ENCODE measurements around the gene TCF4.

Gene TCF4

DNA sequence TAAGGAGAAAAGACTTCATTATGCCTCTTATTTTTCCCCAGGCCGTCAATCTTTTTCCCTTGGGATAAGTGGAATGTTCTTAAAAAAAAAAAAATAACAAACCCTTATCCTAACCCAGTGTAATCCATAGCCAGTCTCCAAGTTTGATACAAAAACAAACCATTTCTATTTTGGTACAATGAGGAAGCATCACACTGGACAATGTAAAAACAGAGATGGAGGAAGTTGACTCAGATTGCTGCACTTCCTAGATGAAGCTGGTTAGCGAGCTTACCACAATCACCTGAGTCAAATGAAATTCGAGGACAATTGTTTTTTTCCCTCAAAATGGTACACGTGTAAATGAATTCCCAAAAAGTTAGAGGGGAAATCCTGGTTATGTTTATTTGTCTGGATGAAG lies 259.7 kb downstream of the TCF4 start:
- no peak for DNase-seq (ENCODE audit: low read depth in 2 of 2, low spot score in 1 of 2)

DNA sequence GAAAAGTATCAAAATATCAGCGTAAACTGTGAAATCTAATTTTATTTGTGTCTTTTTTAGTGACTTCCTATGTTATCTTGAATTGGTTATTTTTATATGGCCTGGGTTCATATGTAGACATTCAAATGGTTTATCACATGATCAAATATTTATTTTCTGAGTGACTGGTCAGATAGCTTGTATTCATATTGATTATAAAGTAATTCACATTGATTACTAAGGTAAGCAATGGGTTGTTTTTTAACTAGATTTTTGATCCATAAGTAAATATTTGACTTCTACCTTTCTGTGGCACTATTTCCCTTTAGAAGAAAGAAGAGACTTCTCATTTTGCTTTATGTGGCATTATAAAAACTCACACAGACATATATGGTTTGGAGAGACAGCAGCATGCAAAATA lies 260.5 kb downstream of the TCF4 start:
- DNase-seq (ENCODE audit: low read depth in 2 of 2, low spot score in 1 of 2) = no peak

DNA sequence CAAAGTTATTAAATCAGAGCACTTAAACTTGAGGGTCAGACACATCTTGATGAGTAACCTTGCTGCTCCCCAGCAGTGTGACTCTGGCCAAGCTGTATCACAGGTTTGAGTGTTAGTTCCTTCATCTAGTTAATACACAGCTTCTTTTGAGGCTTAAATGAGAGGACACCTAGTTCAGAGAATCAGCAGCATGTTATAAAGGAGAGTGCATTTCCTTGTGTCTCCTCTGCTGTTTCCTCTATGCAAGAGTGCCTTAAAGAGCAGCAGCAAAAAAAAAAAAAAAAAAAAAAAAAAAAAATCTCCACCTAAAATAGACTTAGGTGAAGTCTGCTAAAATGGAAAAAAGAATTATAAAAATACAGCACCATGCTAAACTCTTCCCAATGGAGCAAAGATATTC lies 261.9 kb downstream of the TCF4 start:
- DNase-seq (ENCODE audit: low read depth in 2 of 2, low spot score in 1 of 2) = no peak

DNA sequence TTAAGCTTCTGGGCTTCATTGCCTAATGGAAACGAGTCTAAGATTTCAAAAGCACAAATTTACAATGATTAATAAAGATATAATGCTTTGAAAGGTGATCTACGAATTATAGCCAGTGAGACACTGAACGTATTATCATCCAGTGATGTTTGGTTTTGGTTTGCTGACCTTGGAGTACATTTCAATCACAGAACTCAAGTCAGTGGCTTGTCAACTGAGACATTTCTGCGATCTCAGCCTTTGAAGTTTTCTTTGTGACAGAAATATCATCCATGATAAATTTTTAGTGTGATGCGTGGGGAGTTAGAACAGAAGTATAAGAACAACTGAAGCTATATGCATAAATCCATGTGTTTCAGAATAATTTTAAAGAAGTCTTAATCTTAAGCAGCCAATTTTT lies 263.8 kb downstream of the TCF4 start:
- no peak for DNase-seq (ENCODE audit: low read depth in 2 of 2, low spot score in 1 of 2)

DNA sequence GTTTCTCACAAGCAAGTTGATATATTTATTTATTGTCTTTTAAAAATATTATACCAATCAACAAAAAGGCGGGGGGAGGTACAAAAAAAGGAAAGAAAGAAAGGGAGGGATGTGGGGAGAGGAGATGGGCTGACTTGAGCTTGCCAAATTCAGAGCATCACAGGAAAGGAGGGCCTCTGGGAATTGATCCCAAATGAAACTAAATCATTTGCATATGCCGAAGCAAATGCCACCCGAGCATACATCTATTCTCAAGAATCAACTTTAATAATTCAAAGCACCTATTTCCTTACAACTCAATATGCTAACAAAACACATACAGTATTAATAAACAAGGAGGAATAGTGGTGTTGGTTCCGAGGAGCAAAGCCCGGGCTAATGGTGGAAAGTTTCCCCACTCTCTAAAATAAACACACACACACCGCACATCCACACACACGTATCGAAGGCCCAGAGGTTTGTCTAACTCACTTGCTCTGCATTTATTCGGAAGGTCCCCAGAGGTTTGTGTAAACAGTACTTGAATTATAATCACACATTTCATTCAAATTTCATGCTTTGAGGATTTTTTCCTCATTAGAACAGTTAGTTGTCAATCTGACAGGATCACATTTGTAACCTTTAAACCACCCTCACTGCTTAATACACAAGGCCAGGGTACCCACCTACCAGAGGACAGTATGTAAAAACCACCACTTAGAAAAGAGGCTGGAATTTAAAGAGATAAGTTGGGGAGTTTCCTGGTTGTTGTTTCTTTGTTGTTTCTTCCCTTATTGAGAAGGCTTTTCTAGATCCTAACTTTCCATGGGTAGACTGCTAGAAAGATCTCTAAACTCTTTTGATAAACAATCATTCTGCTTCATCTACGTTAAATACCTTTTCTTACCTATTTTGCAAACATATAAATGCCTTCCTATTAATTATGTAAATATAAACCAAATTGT lies 264.7 kb downstream of the TCF4 start:
- no peak for DNase-seq (ENCODE audit: low read depth in 2 of 2, low spot score in 1 of 2)

DNA sequence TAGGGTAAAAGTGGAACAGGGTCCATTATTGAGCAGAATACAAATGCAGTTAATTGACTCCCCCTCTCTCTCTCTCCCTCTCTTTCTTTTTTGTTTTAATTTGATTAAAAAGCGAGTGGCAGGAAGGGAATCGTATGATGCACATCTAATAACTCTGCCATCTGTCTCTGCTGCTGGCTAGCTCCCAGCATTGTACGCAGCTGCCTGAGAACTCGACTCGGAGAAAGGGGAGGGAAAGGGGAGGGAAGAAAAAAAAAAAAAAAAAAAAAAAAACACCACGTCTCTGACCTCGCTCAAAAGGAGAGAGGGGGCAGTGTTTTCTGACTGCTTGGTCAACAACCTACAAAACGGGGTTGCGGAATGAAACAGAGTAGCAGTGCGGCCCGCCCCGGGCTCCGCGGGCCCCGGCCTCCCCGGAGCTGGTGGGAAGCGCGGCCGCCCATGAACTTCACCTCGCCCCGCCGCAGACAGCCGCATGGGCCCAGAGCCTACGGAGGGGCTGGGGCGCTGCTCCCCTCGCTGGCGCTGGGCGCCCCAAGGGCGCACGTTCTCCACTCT lies 265.7 kb downstream of the TCF4 start:
- no peak for DNase-seq (ENCODE audit: low read depth in 2 of 2, low spot score in 1 of 2)

DNA sequence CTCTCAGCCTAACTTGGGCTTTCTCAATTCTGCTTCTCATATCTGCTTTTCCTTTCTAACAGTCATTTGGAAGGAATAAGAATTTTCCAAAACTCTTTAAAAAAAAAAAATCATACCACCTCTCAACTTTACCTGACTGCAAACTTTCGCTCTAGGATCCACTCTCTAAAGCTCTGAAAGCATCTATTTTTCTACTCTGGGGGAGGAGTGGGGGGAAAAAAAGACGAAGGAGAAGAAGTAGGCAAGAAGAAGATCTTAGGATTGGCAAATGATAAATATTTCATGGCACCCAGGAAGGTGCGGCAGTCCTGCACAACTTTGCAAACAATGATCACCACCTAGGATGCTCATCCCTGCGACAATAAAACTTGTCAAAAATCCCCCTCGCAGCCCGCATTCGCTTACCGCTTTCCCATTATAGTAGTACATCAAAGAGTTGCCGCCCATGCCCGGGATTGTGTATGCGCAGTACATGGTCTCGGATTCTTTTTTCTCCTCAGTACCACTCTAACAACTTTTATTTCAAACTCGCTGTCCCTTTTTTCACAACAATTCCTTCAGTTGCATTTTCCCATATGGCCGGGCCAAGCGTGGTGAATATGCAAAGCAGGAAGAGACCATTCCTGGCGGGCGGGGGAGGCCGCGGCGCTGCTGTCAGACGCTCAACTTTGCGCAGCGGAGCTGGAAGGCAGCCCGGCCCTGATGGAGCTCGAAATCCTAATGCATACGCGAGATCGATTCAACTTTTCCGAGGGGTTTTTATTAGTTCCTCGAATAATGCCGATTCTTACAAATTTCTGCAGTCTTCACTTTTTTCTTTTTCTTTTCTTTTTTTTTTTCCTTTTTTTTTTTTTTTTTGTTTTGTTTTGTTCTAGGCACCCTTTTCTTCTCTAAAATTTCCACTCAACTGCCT lies 266.5 kb downstream of the TCF4 start:
- DNase-seq (ENCODE audit: low read depth in 2 of 2, low spot score in 1 of 2) = no peak

DNA sequence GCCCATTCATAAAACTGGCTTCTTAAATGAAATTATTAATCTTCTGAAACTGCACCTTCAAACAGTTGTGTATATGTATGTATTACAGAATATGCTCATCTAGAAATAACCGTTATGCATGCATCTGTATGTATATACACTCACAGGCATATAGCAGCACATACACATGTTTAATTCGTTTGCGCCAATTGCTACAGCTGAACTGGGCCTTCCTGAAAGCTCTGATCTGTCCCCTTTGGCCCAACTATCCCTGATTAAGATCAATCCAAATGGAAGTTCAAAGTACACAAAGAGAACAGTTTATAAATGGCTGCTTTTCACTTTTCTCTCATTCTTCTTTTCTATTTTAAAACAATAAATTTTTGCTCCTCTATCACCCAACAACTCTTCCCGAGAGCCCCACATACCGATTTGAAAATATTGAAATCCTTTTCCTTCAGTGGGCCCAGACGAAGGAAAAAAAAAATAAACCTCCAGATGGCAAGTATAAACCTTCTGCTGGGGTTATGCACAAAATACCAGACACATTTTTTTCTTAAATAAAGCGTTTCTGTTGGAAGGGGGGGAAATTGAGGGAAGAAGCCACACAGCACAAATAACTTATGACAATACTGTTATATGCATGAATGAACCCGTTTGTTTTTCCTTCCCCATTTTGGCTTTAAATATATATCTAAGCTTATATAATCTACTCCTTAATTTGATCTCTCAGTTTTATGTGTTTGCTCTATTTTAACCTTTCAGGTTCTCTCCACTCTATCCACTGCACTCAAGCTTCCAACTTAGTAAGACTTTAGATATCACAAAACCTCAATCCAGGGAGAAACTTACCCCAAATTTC lies 267.3 kb downstream of the TCF4 start:
- no peak for DNase-seq (ENCODE audit: low read depth in 2 of 2, low spot score in 1 of 2)

DNA sequence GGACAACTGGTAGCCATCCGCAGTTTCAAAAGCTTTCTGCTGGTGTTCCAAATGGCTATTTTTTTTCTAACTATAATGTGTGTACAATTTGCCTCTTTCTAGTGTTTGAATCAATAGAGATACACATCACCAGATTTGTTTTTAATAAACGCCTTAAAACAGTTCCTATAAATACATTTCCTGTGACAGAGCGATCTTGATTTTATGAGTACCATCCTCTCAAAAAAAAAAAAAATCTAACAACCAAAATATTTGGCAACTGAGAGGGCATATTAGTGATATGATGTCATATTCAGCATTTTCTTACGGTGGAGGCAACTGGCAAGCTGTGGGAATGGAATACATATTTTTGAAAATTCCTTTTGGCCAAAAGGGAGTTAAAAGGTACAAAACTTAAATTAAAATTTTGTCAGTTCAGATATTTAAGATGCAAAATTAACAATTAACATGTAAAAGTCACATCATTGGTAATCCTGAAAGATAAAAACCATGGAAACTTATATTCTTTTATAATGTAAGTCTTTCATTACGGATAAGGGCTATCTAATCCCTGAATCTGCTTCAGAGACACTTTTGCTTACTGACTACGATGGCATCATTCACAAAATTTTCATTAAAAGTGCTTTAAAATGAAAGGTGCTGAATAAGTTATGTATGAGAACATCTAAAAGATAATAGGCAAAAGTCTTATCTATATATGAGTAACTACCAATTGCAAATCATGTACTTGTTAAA lies 268.4 kb downstream of the TCF4 start:
- no peak for DNase-seq (ENCODE audit: low read depth in 2 of 2, low spot score in 1 of 2)

DNA sequence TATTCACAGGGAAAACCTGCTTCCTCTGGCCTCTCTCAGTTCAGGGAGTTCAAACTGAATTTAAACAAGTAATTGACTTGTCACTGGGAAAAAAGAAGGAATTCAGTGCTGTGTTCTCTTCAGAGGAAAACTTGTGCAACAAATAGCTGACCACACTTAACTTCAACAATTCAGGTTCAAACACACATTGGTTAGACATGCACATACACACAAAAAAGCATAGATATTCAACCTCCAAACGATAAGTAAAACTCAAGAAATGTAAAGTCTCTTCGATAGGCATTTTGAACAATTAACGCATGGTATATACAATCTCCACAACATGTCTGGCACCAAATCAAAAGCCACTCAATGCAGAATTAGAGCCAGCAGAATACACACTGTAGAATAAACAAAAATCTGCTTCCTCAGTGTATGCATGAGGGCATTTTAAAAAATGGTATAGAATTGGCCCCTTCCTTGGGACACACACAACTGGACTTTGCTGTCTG lies 269.0 kb downstream of the TCF4 start:
- DNase-seq (ENCODE audit: low read depth in 2 of 2, low spot score in 1 of 2) = no peak

DNA sequence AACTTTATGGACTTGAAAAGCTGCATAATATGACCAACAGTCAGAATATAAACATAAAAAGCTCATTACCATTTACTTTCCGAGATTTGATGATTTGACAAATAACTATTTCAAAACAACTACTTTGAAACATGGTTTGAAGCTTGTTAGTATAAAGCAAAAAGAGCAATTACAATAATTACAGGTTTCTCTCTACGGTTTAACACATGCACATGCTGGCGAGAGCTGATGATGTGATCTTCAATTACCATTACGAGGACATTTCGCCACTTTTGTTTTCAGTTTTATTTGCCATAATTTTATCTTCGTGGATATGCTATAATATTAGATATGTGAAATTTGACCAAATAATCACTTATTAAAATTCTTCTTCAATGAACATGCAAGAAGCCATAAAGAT lies 270.1 kb downstream of the TCF4 start:
- no peak for DNase-seq (ENCODE audit: low read depth in 2 of 2, low spot score in 1 of 2)

DNA sequence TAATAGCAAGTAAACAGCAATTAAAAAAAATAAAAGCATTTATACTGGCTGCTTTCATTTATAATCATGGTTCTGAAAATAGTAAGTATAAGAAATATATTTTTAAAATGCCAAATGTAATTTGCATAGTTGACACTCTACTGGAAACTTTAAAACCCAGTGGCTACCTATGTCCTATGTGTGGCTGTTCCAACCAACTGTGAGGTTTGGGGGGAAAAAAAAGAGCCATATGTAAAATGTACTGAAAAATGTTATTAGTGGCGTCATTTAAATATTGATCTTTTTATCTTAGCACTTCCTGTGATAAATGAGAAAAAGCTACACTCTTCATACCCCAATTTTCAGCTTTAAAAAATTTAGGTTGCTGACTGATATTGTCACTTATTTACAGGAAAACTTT lies 270.7 kb downstream of the TCF4 start:
- no peak for DNase-seq (ENCODE audit: low read depth in 2 of 2, low spot score in 1 of 2)

DNA sequence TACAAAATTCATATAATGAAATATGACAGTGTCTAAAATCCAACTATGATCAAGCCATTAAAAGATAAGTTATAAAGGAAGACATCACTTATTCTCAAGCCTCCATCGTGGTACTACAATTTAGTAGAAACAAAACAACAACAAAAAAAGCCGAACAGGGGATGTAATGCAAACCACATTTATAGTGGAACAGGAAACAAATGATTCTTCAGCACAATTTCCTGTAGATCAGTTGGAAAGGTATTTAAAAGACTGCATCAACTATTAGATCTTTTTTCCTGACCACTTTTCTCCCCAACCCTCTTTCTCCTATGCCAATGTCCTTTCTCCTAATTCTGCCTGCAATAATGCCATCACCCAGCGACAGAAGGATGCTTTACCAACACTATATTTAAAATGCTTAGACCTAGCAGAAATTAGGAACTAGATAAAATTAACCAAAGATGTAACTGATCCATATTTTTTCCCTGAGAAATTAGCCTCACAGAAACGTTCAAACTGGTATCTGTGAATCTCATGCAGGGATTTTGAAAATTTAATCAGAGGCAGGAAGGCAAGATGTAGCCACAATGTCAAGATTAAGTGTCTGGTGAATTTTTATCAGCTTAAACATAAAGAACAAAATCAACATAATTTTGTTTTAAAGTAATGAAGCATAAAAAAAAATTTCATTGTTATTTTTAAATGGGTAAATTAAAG lies 271.4 kb downstream of the TCF4 start:
- DNase-seq (ENCODE audit: low read depth in 2 of 2, low spot score in 1 of 2) = no peak

DNA sequence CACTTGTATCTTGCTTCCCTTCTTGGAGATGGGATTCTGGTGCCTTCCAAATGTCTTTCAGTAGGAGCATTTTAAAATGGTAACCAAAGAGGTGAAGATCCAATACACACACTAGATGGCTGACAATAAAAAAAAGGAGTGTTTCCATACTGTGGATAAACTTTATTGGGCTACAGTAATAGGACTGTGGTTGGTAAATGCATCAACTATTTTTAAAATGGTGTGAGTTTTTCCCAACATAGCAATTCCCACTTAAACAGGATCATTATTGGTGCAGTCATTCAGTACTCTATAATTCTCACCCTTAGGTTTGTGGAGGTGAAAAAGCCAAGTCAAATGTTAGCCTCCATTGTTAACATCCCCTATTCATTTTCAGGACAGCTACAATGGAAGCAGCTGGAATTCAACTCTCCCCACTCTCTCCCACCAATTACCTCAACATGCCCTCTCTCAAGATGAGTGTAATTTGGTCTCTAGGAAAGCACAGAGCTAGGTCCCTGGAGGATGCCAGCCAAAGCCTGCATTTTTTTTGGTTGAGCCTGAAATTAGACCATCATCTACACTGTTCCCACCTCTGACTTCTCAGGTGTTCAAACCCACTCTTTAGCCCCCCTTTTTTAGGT lies 273.3 kb downstream of the TCF4 start:
- DNase-seq (ENCODE audit: low read depth in 2 of 2, low spot score in 1 of 2) = no peak

DNA sequence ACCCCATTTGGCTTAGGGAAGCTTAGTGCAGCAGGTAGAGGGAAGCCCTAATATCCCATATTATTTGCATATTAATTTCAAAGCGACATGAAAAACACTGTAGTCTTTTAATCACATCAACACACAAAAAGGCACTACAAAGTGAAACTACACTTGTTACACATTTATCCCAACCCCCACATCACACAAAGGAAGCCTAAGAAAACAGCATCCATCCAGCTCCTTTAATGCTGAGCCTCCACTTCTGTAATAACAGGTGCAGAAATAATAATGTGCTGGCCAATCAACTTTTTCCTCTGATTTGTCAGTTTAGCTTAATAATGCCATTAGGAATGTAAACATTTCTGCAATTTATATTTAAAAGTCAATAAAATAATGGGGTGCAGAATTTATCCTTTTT lies 274.0 kb downstream of the TCF4 start:
- DNase-seq (ENCODE audit: low read depth in 2 of 2, low spot score in 1 of 2) = no peak

DNA sequence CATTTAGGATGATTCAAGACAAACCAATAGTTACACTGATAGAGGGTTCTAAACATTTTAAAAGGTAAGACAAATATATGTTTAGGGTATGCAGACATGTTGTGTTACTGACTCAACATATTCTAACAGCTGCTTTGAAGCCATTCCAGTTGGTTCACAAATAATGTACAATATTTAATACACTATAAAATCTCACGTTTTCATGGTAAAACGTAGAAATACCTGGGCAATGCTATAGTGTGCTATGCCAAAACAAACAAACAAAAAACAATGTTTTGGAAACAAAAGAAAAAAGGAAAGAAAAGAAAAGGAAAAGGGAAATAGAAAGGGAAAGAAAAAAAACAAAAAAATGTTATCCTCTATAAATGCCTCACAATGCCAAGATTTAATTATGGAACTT lies 277.1 kb downstream of the TCF4 start:
- no peak for DNase-seq (ENCODE audit: low read depth in 2 of 2, low spot score in 1 of 2)

DNA sequence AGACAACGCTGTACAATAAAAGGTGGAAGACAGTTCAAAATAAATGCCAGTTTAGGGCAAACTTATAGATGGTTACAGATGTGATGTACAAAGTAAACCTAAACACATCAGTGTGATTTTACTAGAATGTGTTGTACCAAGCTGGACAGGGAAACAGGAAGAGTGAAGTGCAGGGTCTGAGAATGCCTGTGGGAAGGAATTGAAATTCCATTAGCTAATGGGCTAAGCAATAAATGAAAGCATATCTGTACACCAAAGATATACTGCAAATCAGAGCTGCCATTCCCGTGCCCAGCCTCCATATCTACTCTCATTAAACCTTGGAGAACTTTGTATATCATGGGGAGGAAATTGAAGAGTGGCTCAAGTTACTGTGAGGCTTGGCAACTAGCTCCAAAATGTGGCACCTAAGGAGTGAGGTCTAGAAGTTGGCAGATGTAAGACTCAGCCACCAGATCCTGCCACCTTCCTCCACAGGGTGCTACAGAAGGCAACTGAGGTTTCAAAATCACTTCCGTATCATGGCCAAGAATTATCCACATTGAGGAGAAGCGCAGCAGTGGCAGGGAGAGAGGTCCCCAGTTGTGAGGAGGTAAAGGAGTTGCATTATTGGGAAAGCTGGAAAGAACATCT lies 277.8 kb downstream of the TCF4 start:
- DNase-seq (ENCODE audit: low read depth in 2 of 2, low spot score in 1 of 2) = no peak

DNA sequence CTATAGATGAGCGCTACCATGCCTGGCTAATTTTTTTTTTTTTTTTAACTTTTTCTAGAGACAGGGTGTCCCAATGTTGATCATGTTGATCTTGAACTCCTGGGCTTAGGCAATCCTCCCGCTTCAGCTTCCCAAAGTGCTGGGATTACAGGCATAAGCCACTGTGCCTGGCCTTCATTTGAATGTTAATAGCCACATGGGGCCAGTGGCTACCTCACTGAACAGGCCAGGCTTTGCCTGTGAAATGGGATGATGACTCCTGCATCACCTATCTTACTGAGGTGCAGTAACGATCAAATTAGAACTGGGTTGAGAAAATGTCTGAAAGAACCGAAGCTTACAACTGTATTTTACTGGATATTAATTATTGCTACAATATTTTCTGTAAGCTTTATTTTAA lies 278.7 kb downstream of the TCF4 start:
- DNase-seq (ENCODE audit: low read depth in 2 of 2, low spot score in 1 of 2) = no peak

DNA sequence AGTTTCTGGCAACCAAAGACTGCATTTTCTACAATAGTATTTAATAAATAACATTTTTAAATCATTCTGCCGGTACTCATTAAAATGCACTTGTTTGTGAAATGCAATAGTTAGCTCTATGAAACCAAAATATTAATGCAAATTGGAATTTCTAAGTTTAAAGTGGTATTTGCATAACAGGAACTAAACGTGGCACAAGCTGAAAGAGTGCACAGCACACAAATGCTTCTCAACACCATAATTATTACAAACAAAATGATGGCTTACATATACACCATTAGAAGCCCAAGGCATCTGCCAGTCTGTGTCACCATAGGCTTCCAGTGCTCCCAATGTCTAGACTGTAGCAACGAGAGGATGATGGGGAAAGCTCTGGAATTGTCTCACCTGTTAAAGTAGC lies 280.5 kb downstream of the TCF4 start:
- DNase-seq (ENCODE audit: low read depth in 2 of 2, low spot score in 1 of 2) = no peak

Measured in stimulated activated CD8-positive, alpha-beta memory T cell treated with anti-CD3 and anti-CD28 coated beads, Interleukin-4, amount 100 ng/mL, for 1 hour (primary cell).